Measurements from ENCODE around the gene FCAR.
"Not testable (repeated sequence)": the region's sequence is repeated elsewhere in the genome, so short reads cannot be mapped to it uniquely, and the experiment has no call there.

The FCAR gene

GRCh38 chr19:54873990-54874389 lies at the start of gene FCAR:
Gene FCAR, plus strand, starts transcription at chr19:54874235. Its CDS starts 55 bp downstream, at chr19:54874290.
- no peak for DNase-seq

GRCh38 chr19:54824416-54824815 lies 49.6 kb upstream of the FCAR start:
- DNase-seq = not testable (repeated sequence)

GRCh38 chr19:54825326-54825725 lies 48.7 kb upstream of the FCAR start:
- not testable (repeated sequence) for DNase-seq

- DNase-seq = not testable (repeated sequence)
Observed at GRCh38 chr19:54828064-54828463, 46.0 kb upstream of the FCAR start.

- DNase-seq = not testable (repeated sequence)
Observed at GRCh38 chr19:54832496-54832895, 41.5 kb upstream of the FCAR start, which contains the start of gene KIR2DS4. Gene KIR2DS4, plus strand, starts transcription at chr19:54832676.

GRCh38 chr19:54835126-54835525 lies 38.9 kb upstream of the FCAR start:
- DNase-seq = not testable (repeated sequence)

GRCh38 chr19:54837522-54837921 lies 36.5 kb upstream of the FCAR start:
- not testable (repeated sequence) for DNase-seq

- not testable (repeated sequence) for DNase-seq
Observed at GRCh38 chr19:54843171-54843570, 30.9 kb upstream of the FCAR start.

GRCh38 chr19:54850061-54850640 lies 23.9 kb upstream of the FCAR start, which contains the start of gene KIR3DL2:
Gene KIR3DL2, plus strand, starts transcription at chr19:54850443. Its CDS starts 33 bp downstream, at chr19:54850476.
- DNase-seq = not testable (repeated sequence)

- no peak for DNase-seq
Observed at GRCh38 chr19:54850930-54851329, 23.1 kb upstream of the FCAR start.

- no peak for DNase-seq
Observed at GRCh38 chr19:54851353-54851752, 22.7 kb upstream of the FCAR start.

- not testable (repeated sequence) for DNase-seq
Observed at GRCh38 chr19:54855241-54855640, 18.8 kb upstream of the FCAR start.

GRCh38 chr19:54858476-54858875 lies 15.6 kb upstream of the FCAR start:
- DNase-seq = not testable (repeated sequence)

- DNase-seq = not testable (repeated sequence)
Observed at GRCh38 chr19:54859421-54859820, 14.6 kb upstream of the FCAR start.

- not testable (repeated sequence) for DNase-seq
Observed at GRCh38 chr19:54863459-54863858, 10.6 kb upstream of the FCAR start.

- DNase-seq = no peak
Observed at GRCh38 chr19:54871696-54872095, 2.3 kb upstream of the FCAR start.

GRCh38 chr19:54875506-54875905 lies 1.5 kb downstream of the FCAR start:
- DNase-seq = no peak

GRCh38 chr19:54877471-54877870 lies 3.4 kb downstream of the FCAR start:
- no peak for DNase-seq

GRCh38 chr19:54881884-54882283 lies 7.8 kb downstream of the FCAR start:
- no peak for DNase-seq

- no peak for DNase-seq
Observed at GRCh38 chr19:54882758-54883157, 8.7 kb downstream of the FCAR start.

GRCh38 chr19:54883228-54883627 lies 9.2 kb downstream of the FCAR start:
- no peak for DNase-seq

GRCh38 chr19:54888239-54888638 lies 14.2 kb downstream of the FCAR start:
- no peak for DNase-seq

GRCh38 chr19:54889566-54889965 lies 15.5 kb downstream of the FCAR start:
- DNase-seq = no peak

GRCh38 chr19:54893406-54893805 lies 19.4 kb downstream of the FCAR start:
- no peak for DNase-seq

GRCh38 chr19:54894106-54894505 lies 20.1 kb downstream of the FCAR start:
- DNase-seq = not testable (repeated sequence)
